Chondrocyte (in vitro differentiated cells): Measurements from ENCODE around the gene WDR87. TPM values are rescaled to one million over a fixed set of nuclear protein-coding genes. Genes with fewer than 3 reads are reported as not detected.

Experiments used
- DNase-seq: peaks from one replicate; pipeline ENCODE4 v3.0.0; 2021; ENCODE audit warnings: mixed read lengths, low spot score
- H3K27ac Mint-ChIP-seq: one replicate; pipeline ENCODE4 v1.8.0; 2021; ENCODE audit warnings: mild to moderate bottlenecking, moderate library complexity, mixed read lengths; ENCODE audit not compliant: unreplicated experiment
- H3K27me3 Mint-ChIP-seq: 2 replicates; pipeline ENCODE4 v1.8.0; 2021; ENCODE audit warnings: low read depth, mixed read lengths
- H3K36me3 Mint-ChIP-seq: 2 replicates; pipeline ENCODE4 v1.8.0; 2021; ENCODE audit warnings: low read depth, mixed read lengths
- H3K4me1 Mint-ChIP-seq: 2 replicates; pipeline ENCODE4 v1.8.0; 2021; ENCODE audit warnings: low read depth, mild to moderate bottlenecking, mixed read lengths
- H3K4me3 Mint-ChIP-seq: one replicate; pipeline ENCODE4 v1.8.0; 2021; ENCODE audit warnings: mild to moderate bottlenecking, moderate library complexity, mixed read lengths; ENCODE audit not compliant: unreplicated experiment
- H3K9me3 Mint-ChIP-seq: 2 replicates; pipeline ENCODE4 v1.8.0; 2021; ENCODE audit warnings: low read depth, mixed read lengths
- CTCF ChIP-seq: fragments of 200-600 bp; sonication (generic); IDR thresholded peaks from 2 replicates; pipeline ENCODE4 v1.5.0; 2021; ENCODE audit warnings: antibody characterized with exemption, mild to moderate bottlenecking, moderate library complexity
- long read RNA-seq: library from polyadenylated mRNA; stranded (forward); transcript quantifications from one replicate; pipeline ENCODE4 v2.0.0, GENCODE V29; 2021
- total RNA-seq: library from RNA; stranded (reverse); gene quantifications from 3 replicates; pipeline ENCODE4 v1.2.1, GENCODE V29; 2021

Gene WDR87
- not detected in 3 replicates for total RNA-seq
- long read RNA-seq = 0 reads

- no peak for DNase-seq
- Mint-ChIP-seq H3K4me3 (peak within 1 kb of the TSS; percentile 91), H3K27ac (peak within 1 kb of the TSS; percentile 81), H3K36me3 (no peaks in the 10 kb centered on the region), H3K4me1 (peaks cover 17% of the 10 kb centered on the region), H3K27me3 (no peaks in the 10 kb centered on the region), H3K9me3 (no peaks in the 10 kb centered on the region)
- peak; percentile 25 for TF ChIP-seq CTCF
These were observed at the start of gene WDR87 for GRCh38 chr19:37905946-37906868. WDR87 (minus strand) TSS chr19:37906594; CDS start chr19:37898239, 8,355 bp downstream.

GRCh38 chr19:37955986-37956385 lies 49.6 kb upstream of the WDR87 start:
- Mint-ChIP-seq H3K36me3 (no peaks in the 10 kb centered on the region), H3K9me3 (no peaks in the 10 kb centered on the region), H3K4me1 (peaks cover 18% of the 10 kb centered on the region), H3K27ac (no peak overlapping the region), H3K27me3 (no peaks in the 10 kb centered on the region), H3K4me3 (no peak overlapping the region)
- TF ChIP-seq CTCF = no peak
- DNase-seq = no peak

- DNase-seq = no peak
- H3K9me3 Mint-ChIP-seq = no peaks in the 10 kb centered on the region
- no peak for TF ChIP-seq CTCF
- peaks cover 18% of the 10 kb centered on the region for H3K4me1 Mint-ChIP-seq
- H3K4me3 Mint-ChIP-seq = no peak overlapping the region
- H3K27me3 Mint-ChIP-seq = no peaks in the 10 kb centered on the region
- no peaks in the 10 kb centered on the region for H3K36me3 Mint-ChIP-seq
- H3K27ac Mint-ChIP-seq = no peak overlapping the region
These were observed 48.1 kb upstream of the WDR87 start for GRCh38 chr19:37954421-37954874.

- Mint-ChIP-seq H3K4me1 (peaks cover 14% of the 10 kb centered on the region), H3K27me3 (no peaks in the 10 kb centered on the region), H3K4me3 (no peak overlapping the region), H3K27ac (no peak overlapping the region), H3K9me3 (no peaks in the 10 kb centered on the region), H3K36me3 (no peaks in the 10 kb centered on the region)
- no peak for DNase-seq
- TF ChIP-seq CTCF = no peak
These were observed 47.5 kb upstream of the WDR87 start for GRCh38 chr19:37953918-37954303.

- Mint-ChIP-seq H3K27ac (no peak overlapping the region), H3K9me3 (no peaks in the 10 kb centered on the region), H3K4me3 (no peak overlapping the region), H3K27me3 (no peaks in the 10 kb centered on the region), H3K4me1 (peaks cover 14% of the 10 kb centered on the region), H3K36me3 (no peaks in the 10 kb centered on the region)
- DNase-seq = no peak
- TF ChIP-seq CTCF = no peak
These were observed 47.0 kb upstream of the WDR87 start for GRCh38 chr19:37953171-37953917.
